Neuronal stem cell (in vitro differentiated cells): Measurements from ENCODE around the gene PPARD.
A peak's percentile ranks its signal among the peaks of the same experiment; 100 is the strongest.
"Not testable (repeated sequence)": the region's sequence is repeated elsewhere in the genome, so short reads cannot be mapped to it uniquely, and the experiment has no call there.

Source experiments
- DNase-seq: peaks from one replicate; pipeline ENCODE4 v3.0.0-alpha.2; 2013; ENCODE audit warnings: low spot score
- H2AFZ ChIP-seq: one replicate; pipeline ENCODE4 v1.6.1; 2013; ENCODE audit warnings: mild to moderate bottlenecking, low read length, inconsistent platforms
- H2AK5ac ChIP-seq: 2 replicates; pipeline ENCODE4 v1.6.1; 2013; ENCODE audit warnings: low read depth, mild to moderate bottlenecking, inconsistent platforms, low read length, moderate library complexity, mixed read lengths
- H2BK120ac ChIP-seq: 2 replicates; pipeline ENCODE4 v1.6.1; 2013; ENCODE audit warnings: low read depth, mild to moderate bottlenecking, inconsistent platforms, low read length, moderate library complexity, mixed read lengths
- H2BK12ac ChIP-seq: one replicate; pipeline ENCODE4 v1.6.1; 2013; ENCODE audit warnings: low read length, inconsistent platforms
- H2BK15ac ChIP-seq: 2 replicates; pipeline ENCODE4 v1.6.1; 2013; ENCODE audit warnings: mild to moderate bottlenecking, low read length, inconsistent platforms, mixed read lengths
- H2BK5ac ChIP-seq: one replicate; pipeline ENCODE4 v1.6.1; 2013; ENCODE audit warnings: inconsistent platforms, mild to moderate bottlenecking, low read length, moderate library complexity
- H3K14ac ChIP-seq: one replicate; pipeline ENCODE4 v1.6.1; 2013; ENCODE audit warnings: low read length, inconsistent platforms
- H3K18ac ChIP-seq: 2 replicates; pipeline ENCODE4 v1.6.1; 2013; ENCODE audit warnings: low read length, inconsistent platforms
- H3K23ac ChIP-seq: 2 replicates; pipeline ENCODE4 v1.6.1; 2013; ENCODE audit warnings: low read depth, mild to moderate bottlenecking, mixed read lengths, low read length, inconsistent platforms; ENCODE audit not compliant: poor library complexity
- H3K27ac ChIP-seq: replicated peaks from 3 replicates; pipeline ENCODE4 v1.5.1; 2013; ENCODE audit warnings: low read length, inconsistent platforms
- H3K27me3 ChIP-seq, 3 experiments: 2 replicates each; pipeline ENCODE4 v1.6.1; 2013; ENCODE audit warnings: low read length in 3 of 3, mild to moderate bottlenecking in 2 of 3, inconsistent platforms in 1 of 3, low read depth in 1 of 3, mixed read lengths in 1 of 3, moderate library complexity in 1 of 3; ENCODE audit not compliant: control insufficient read depth in 3 of 3, insufficient read depth in 3 of 3
- H3K36me3 ChIP-seq, 2 donors: replicated peaks in 1 of 2; 2 replicates each; pipeline ENCODE4 v1.6.1; 2013; ENCODE audit warnings: low read length in 2 of 2; ENCODE audit not compliant: control insufficient read depth in 2 of 2, insufficient read depth in 2 of 2
- H3K4ac ChIP-seq: 2 replicates; pipeline ENCODE4 v1.6.1; 2013; ENCODE audit warnings: inconsistent platforms, mild to moderate bottlenecking, low read length, moderate library complexity
- H3K4me1 ChIP-seq, 2 donors: 1 replicate in 1 of 2; 2 replicates in 1 of 2; pipeline ENCODE4 v1.6.1; 2013; ENCODE audit warnings: low read length in 2 of 2, low read depth in 1 of 2; ENCODE audit not compliant: control insufficient read depth in 2 of 2, insufficient read depth in 1 of 2
- H3K4me2 ChIP-seq: one replicate; pipeline ENCODE4 v1.6.1; 2013; ENCODE audit warnings: mild to moderate bottlenecking, low read length, inconsistent platforms; ENCODE audit not compliant: insufficient read depth, poor library complexity, severe bottlenecking
- H3K4me3 ChIP-seq, 2 donors: 2 replicates each; pipeline ENCODE4 v1.5.1; 2013; ENCODE audit warnings: low read length in 2 of 2, mild to moderate bottlenecking in 2 of 2, inconsistent platforms in 1 of 2, moderate library complexity in 1 of 2
- H3K79me1 ChIP-seq: one replicate; pipeline ENCODE4 v1.6.1; 2013; ENCODE audit warnings: low read depth, mild to moderate bottlenecking, inconsistent platforms, low read length, moderate library complexity
- H3K9ac ChIP-seq: one replicate; pipeline ENCODE4 v1.6.1; 2013; ENCODE audit warnings: mild to moderate bottlenecking, low read depth, low read length, inconsistent platforms; ENCODE audit not compliant: poor library complexity
- H3K9me3 ChIP-seq, 2 donors: replicated peaks in 1 of 2; 2 replicates each; pipeline versions ENCODE3 to v1.6.1; 2013; ENCODE audit warnings: low read length in 2 of 2, mild to moderate bottlenecking in 2 of 2, inconsistent platforms in 1 of 2, low read depth in 1 of 2, mixed read lengths in 1 of 2, moderate library complexity in 1 of 2; ENCODE audit not compliant: control insufficient read depth in 2 of 2, insufficient read depth in 1 of 2
- H4K8ac ChIP-seq: one replicate; pipeline ENCODE4 v1.6.1; 2013; ENCODE audit warnings: low read depth, mild to moderate bottlenecking, inconsistent platforms, low read length, moderate library complexity
- H4K91ac ChIP-seq: one replicate; pipeline ENCODE4 v1.6.1; 2013; ENCODE audit warnings: low read length, low read depth, mild to moderate bottlenecking, inconsistent platforms; ENCODE audit not compliant: poor library complexity
- WGBS, 2 donors: extraction: QIAGEN DNeasy Blood & Tissue Kit; methylation state at CpG; one replicate each; pipeline ENCODE4 v1.1.7; 2013; ENCODE audit warnings: missing lambda C conversion rate in 2 of 2, mixed read lengths in 1 of 2; ENCODE audit not compliant: insufficient read length in 2 of 2, insufficient replicate concordance in 1 of 2; ENCODE audit errors: extremely low coverage in 2 of 2; 5-methylcytosine and 5-hydroxymethylcytosine counted together

Gene PPARD

DNA sequence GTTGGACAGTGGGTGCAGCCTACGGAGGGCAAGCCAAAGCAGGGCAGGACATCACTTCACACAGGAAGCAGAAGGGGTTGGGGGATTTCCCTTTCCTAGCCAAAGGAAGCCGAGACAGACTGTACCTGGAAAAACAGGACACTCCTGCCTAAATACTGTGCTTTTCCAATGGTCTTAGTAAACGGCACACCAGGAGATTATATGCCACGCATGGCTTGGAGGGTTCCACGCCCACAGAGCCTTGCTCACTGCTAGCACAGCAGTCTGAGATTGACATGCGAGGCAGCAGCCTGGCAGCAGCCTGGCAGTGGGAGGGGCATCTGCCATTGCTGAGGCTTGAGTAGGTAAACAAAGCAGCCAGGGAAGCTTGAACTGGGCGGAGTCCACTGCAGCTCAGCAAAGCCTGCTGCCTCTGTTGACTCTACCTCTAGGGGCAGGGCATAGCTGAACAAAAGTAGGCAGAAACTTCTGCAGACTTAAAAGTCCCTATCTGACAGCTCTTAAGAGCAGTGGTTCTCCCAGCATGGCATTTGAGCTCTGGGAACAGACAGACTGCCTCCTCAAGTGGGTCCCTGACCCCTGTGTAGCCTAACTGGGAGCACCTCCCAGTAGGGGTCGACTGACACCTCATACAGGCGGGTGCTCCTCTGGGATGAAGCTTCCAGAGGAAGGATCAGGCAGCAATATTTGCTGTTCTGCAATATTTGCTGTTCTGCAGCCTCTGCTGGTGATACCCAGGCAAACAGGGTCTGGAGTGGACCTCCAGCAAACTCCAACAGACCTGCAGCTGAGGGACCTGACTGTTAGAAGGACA, 10.1 kb upstream of the PPARD start:
- no CpG with 5 or more reads among the region's 9 CpGs for WGBS, 2 donors

GRCh38 chr6:35341557-35341956, 801 bp upstream of the PPARD start:
- H3K27ac ChIP-seq, result no peak overlapping the region
- no CpG with 5 or more reads among the region's 13 CpGs for WGBS, 2 donors

More for the DNA sequence above, 10.1 kb upstream of the PPARD start:
- Histone ChIP-seq H3K9me3 (peaks cover 0 to 12% of the 10 kb centered on the region in 2 donors), H3K18ac (peak overlapping the region; percentile 38)
- H3K23ac ChIP-seq, H2BK12ac ChIP-seq, H3K4me3 ChIP-seq, H2BK5ac ChIP-seq, H2BK15ac ChIP-seq, H3K27ac ChIP-seq, H3K79me1 ChIP-seq, H2BK120ac ChIP-seq, H4K91ac ChIP-seq, H2AFZ ChIP-seq, H3K4me1 ChIP-seq, H3K4ac ChIP-seq, DNase-seq, H4K8ac ChIP-seq, H2AK5ac ChIP-seq, H3K9ac ChIP-seq, H3K36me3 ChIP-seq, H3K27me3 ChIP-seq, H3K4me2 ChIP-seq, H3K14ac ChIP-seq: not testable (repeated sequence)

GRCh38 chr6:35343092-35343834, 905 bp downstream of the PPARD start:
- no CpG with 5 or more reads among the region's 13 CpGs for WGBS, 2 donors
- Histone ChIP-seq H3K4me3 (peak overlapping the region; percentile 85 to 91), H2AFZ (peak overlapping the region; percentile 94), H2BK15ac (peak overlapping the region; percentile 32), H3K27ac (no peak overlapping the region), H2AK5ac (no peak overlapping the region), H2BK12ac (no peak overlapping the region), H3K36me3 (peaks cover 0 to 27% of the 10 kb centered on the region in 2 donors), H3K79me1 (peaks cover 6% of the 10 kb centered on the region), H3K9me3 (no peaks in the 10 kb centered on the region), H3K4me1 (peaks cover 0 to 2% of the 10 kb centered on the region in 2 donors), H3K4me2 (peak overlapping the region; percentile 92), H4K91ac (peak overlapping the region; percentile 3), H3K4ac (no peak overlapping the region), H3K23ac (peak overlapping the region; percentile 97), H4K8ac (no peak overlapping the region), H3K9ac (peak overlapping the region; percentile 91), H2BK120ac (peak overlapping the region; percentile 27), H3K18ac (no peak overlapping the region), H3K14ac (no peak overlapping the region), H3K27me3 (no peaks in the 10 kb centered on the region), H2BK5ac (peak overlapping the region; percentile 72)
- DNase-seq, result no peak

More at GRCh38 chr6:35341557-35341956, 801 bp upstream of the PPARD start:
- no peak overlapping the region for H3K14ac ChIP-seq
- no peak overlapping the region for H2BK120ac ChIP-seq
- H3K18ac ChIP-seq, result no peak overlapping the region
- H2BK15ac ChIP-seq, result no peak overlapping the region
- no peak for DNase-seq
- no peak overlapping the region for H3K4me2 ChIP-seq
- H3K4me3 ChIP-seq, result no peak overlapping the region
- H3K4me1 ChIP-seq, result peaks cover 0 to 2% of the 10 kb centered on the region in 2 donors
- H3K9me3 ChIP-seq, result no peaks in the 10 kb centered on the region
- H3K79me1 ChIP-seq, result peaks cover 6% of the 10 kb centered on the region
- H3K27me3 ChIP-seq, result no peaks in the 10 kb centered on the region
- H4K8ac ChIP-seq, result no peak overlapping the region
- H3K23ac ChIP-seq, result no peak overlapping the region
- H4K91ac ChIP-seq, result no peak overlapping the region
- H3K9ac ChIP-seq, result no peak overlapping the region
- no peak overlapping the region for H2BK5ac ChIP-seq
- H2AK5ac ChIP-seq, result no peak overlapping the region
- no peak overlapping the region for H3K4ac ChIP-seq
- H2AFZ ChIP-seq, result peak overlapping the region; percentile 83
- H3K36me3 ChIP-seq, result peaks cover 0 to 16% of the 10 kb centered on the region in 2 donors
- H2BK12ac ChIP-seq, result no peak overlapping the region
